C4-2B (cell line): ENCODE data around the gene KATNAL1.

Source experiments
- H3K27ac ChIP-seq: fragments of 450-650 bp; 2 replicates; pipeline ENCODE4 v1.5.1; 2017
- ZFX ChIP-seq: fragments of 450-650 bp; IDR thresholded peaks from 2 replicates; pipeline ENCODE4 v1.6.1; 2017
- TF ChIP-seq, protein P1 (sequence below): fragments of 450-650 bp; conservative IDR thresholded peaks from 2 replicates; pipeline ENCODE4 v1.5.1; 2017; ENCODE audit warnings: mild to moderate bottlenecking

The KATNAL1 gene

DNA sequence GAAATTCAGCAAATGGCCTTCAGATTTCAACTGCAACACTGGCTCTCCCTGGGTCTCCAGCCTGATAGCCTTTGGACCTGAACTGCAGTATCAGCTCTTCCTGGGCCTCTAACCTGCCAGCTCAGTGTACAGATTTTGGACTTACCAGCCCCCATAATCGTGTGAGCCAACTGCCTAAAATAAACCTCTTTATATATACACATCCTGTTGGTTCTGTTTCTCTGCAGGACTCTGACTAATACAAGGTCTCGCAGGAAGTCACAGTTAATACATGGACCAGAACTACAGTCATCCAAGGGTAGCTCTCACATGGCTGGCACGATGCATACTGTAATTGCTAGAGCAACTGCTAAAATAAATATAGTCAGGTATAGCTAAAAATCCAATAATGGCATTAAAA lies 85.1 kb downstream of the KATNAL1 start:
- H3K27ac ChIP-seq = no peak overlapping the region
- no peak for TF ChIP-seq ZFX
- TF ChIP-seq, protein P1, sequence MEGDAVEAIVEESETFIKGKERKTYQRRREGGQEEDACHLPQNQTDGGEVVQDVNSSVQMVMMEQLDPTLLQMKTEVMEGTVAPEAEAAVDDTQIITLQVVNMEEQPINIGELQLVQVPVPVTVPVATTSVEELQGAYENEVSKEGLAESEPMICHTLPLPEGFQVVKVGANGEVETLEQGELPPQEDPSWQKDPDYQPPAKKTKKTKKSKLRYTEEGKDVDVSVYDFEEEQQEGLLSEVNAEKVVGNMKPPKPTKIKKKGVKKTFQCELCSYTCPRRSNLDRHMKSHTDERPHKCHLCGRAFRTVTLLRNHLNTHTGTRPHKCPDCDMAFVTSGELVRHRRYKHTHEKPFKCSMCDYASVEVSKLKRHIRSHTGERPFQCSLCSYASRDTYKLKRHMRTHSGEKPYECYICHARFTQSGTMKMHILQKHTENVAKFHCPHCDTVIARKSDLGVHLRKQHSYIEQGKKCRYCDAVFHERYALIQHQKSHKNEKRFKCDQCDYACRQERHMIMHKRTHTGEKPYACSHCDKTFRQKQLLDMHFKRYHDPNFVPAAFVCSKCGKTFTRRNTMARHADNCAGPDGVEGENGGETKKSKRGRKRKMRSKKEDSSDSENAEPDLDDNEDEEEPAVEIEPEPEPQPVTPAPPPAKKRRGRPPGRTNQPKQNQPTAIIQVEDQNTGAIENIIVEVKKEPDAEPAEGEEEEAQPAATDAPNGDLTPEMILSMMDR = no peak

DNA sequence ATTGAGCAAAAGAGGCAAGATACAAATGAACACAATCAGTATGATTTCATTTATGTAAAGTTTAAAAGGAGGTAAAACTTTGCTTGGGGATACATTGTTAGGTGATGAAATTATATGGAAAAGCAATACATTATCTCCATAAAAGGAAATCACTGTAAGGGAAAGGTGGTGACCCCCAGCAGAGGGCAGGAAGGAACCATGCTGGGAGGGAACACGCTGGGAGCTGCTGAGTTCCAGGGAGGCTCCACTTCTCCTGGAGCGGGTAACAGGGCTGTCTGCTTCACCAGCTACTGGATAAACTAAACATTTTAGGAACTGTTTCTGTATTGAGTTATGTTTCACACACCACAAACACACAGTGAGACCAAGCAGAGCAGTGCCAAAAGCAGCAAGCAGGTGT lies 91.2 kb downstream of the KATNAL1 start:
- no peak overlapping the region for H3K27ac ChIP-seq
- no peak for TF ChIP-seq ZFX
- TF ChIP-seq, protein P1 = peak; percentile 20; the same call in 1 of the 2 replicates

DNA sequence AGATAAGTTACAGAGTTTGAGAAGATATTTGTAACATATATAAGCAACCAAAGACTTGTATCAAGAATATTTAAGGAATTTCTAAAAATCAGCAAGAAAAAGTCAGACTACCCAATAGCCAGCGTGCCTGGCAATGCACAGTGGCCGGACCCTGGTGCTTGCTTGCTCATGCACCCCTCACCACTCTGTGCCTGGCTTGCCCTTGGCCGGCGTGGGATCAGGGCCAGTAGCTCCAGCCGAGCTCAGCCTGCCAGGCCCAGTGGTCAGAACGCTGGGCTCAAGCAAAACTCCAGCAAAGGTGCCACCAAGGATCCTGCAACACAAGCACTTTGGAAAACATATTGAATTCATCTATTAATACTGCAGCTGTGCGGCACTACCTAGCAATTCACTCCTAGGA lies 95.1 kb downstream of the KATNAL1 start:
- TF ChIP-seq, protein P1 = no peak
- no peak for TF ChIP-seq ZFX
- H3K27ac ChIP-seq = no peak overlapping the region

DNA sequence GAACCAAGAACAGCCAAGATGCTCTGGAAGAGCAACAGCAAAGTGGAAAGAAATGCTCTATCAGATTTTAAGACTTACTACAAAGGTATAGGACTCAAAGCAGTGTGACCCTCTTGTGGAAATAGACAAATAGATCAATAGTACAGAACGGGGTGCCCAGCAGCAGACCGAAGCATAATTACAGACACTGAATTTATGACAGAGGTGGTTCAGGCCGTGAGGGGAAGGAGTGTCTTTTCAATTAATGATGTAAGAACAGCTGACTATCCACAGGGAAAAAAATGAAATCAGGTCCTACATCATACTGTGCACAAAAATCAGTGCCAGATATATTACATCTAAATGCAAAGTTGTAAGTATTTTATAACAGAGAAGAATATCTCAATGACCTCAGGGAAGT lies 95.6 kb downstream of the KATNAL1 start:
- no peak overlapping the region for H3K27ac ChIP-seq
- TF ChIP-seq, protein P1 = no peak
- no peak for TF ChIP-seq ZFX

DNA sequence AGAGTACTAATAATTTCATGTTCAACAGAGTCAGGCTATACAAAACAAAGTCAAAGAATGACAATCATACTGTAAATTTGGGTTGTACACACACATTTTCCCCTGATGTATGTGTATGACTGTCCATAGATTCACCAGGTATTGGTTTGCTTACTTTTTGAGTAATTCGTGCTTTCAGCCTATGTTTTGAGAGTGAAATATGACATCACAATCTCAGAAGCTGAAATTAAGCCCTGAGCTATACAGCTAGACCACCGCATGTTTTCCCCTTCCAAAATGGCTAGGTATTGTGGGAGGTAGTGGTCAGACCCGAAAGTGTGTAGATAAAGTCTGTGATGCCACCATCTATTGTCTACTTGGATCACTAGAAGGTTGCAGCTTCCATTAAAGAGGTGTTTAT lies 102.8 kb downstream of the KATNAL1 start:
- TF ChIP-seq, protein P1 = no peak
- no peak for TF ChIP-seq ZFX
- no peak overlapping the region for H3K27ac ChIP-seq

DNA sequence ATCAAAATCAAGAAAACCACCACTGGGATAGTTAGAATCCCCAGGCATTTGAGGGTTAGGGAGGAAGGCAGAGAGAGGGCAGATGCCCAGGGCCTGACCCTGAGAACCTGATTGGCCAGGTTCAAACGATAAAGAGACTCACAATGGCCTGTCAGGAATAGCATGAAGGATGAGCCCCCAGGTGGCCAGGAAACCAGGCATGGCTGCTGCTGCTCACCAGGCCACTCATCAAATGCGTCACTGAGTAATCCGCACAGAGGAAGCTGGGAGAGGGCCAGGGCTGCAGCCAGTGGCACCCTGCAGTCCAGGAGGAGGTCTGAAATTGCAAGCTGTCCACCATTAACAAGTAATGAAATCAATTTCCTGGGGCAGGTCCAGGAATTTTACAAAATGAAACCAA lies 111.3 kb downstream of the KATNAL1 start:
- H3K27ac ChIP-seq = no peak overlapping the region

DNA sequence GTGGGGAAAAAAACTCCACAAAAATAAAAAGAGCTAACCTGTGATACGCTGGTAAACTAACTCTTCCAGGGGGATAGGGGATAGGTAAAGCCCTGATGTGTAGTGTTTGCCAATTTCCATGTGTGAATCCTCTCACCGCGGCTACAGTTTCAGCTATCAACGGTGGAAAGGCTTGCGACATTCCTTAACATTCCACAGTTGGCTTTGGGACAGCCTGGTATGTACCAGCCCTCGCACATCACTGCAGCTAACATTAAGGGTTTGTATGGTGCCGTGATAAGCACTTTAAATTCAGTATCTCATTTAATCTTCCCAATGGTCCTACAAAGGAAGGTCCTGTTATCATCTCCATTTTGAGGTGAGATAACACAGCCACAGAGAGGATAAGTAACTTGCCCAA lies 112.4 kb downstream of the KATNAL1 start:
- H3K27ac ChIP-seq = no peak overlapping the region
- TF ChIP-seq ZFX = no peak
- TF ChIP-seq, protein P1 = no peak

More for the DNA sequence above, 111.3 kb downstream of the KATNAL1 start:
- TF ChIP-seq, protein P1 = no peak
- no peak for TF ChIP-seq ZFX
